Neuronal stem cell (in vitro differentiated cells): ENCODE measurements around the gene TOMM22.

ENCODE experiments used
- DNase-seq: peaks from one replicate; pipeline ENCODE4 v3.0.0-alpha.2; 2013; ENCODE audit warnings: low spot score
- H2AFZ ChIP-seq: one replicate; pipeline ENCODE4 v1.6.1; 2013; ENCODE audit warnings: mild to moderate bottlenecking, low read length, inconsistent platforms
- H2AK5ac ChIP-seq: 2 replicates; pipeline ENCODE4 v1.6.1; 2013; ENCODE audit warnings: low read depth, mild to moderate bottlenecking, inconsistent platforms, low read length, moderate library complexity, mixed read lengths
- H2BK120ac ChIP-seq: 2 replicates; pipeline ENCODE4 v1.6.1; 2013; ENCODE audit warnings: low read depth, mild to moderate bottlenecking, inconsistent platforms, low read length, moderate library complexity, mixed read lengths
- H2BK12ac ChIP-seq: one replicate; pipeline ENCODE4 v1.6.1; 2013; ENCODE audit warnings: low read length, inconsistent platforms
- H2BK15ac ChIP-seq: 2 replicates; pipeline ENCODE4 v1.6.1; 2013; ENCODE audit warnings: mild to moderate bottlenecking, low read length, inconsistent platforms, mixed read lengths
- H2BK5ac ChIP-seq: one replicate; pipeline ENCODE4 v1.6.1; 2013; ENCODE audit warnings: inconsistent platforms, mild to moderate bottlenecking, low read length, moderate library complexity
- H3K14ac ChIP-seq: one replicate; pipeline ENCODE4 v1.6.1; 2013; ENCODE audit warnings: low read length, inconsistent platforms
- H3K18ac ChIP-seq: 2 replicates; pipeline ENCODE4 v1.6.1; 2013; ENCODE audit warnings: low read length, inconsistent platforms
- H3K23ac ChIP-seq: 2 replicates; pipeline ENCODE4 v1.6.1; 2013; ENCODE audit warnings: low read depth, mild to moderate bottlenecking, mixed read lengths, low read length, inconsistent platforms; ENCODE audit not compliant: poor library complexity
- H3K27ac ChIP-seq: replicated peaks from 3 replicates; pipeline ENCODE4 v1.5.1; 2013; ENCODE audit warnings: low read length, inconsistent platforms
- H3K27me3 ChIP-seq, 3 experiments: 2 replicates each; pipeline ENCODE4 v1.6.1; 2013; ENCODE audit warnings: low read length in 3 of 3, mild to moderate bottlenecking in 2 of 3, inconsistent platforms in 1 of 3, low read depth in 1 of 3, mixed read lengths in 1 of 3, moderate library complexity in 1 of 3; ENCODE audit not compliant: control insufficient read depth in 3 of 3, insufficient read depth in 3 of 3
- H3K36me3 ChIP-seq, 2 donors: replicated peaks in 1 of 2; 2 replicates each; pipeline ENCODE4 v1.6.1; 2013; ENCODE audit warnings: low read length in 2 of 2; ENCODE audit not compliant: control insufficient read depth in 2 of 2, insufficient read depth in 2 of 2
- H3K4ac ChIP-seq: 2 replicates; pipeline ENCODE4 v1.6.1; 2013; ENCODE audit warnings: inconsistent platforms, mild to moderate bottlenecking, low read length, moderate library complexity
- H3K4me1 ChIP-seq, 2 donors: 1 replicate in 1 of 2; 2 replicates in 1 of 2; pipeline ENCODE4 v1.6.1; 2013; ENCODE audit warnings: low read length in 2 of 2, low read depth in 1 of 2; ENCODE audit not compliant: control insufficient read depth in 2 of 2, insufficient read depth in 1 of 2
- H3K4me2 ChIP-seq: one replicate; pipeline ENCODE4 v1.6.1; 2013; ENCODE audit warnings: mild to moderate bottlenecking, low read length, inconsistent platforms; ENCODE audit not compliant: insufficient read depth, poor library complexity, severe bottlenecking
- H3K4me3 ChIP-seq, 2 donors: 2 replicates each; pipeline ENCODE4 v1.5.1; 2013; ENCODE audit warnings: low read length in 2 of 2, mild to moderate bottlenecking in 2 of 2, inconsistent platforms in 1 of 2, moderate library complexity in 1 of 2
- H3K79me1 ChIP-seq: one replicate; pipeline ENCODE4 v1.6.1; 2013; ENCODE audit warnings: low read depth, mild to moderate bottlenecking, inconsistent platforms, low read length, moderate library complexity
- H3K9ac ChIP-seq: one replicate; pipeline ENCODE4 v1.6.1; 2013; ENCODE audit warnings: mild to moderate bottlenecking, low read depth, low read length, inconsistent platforms; ENCODE audit not compliant: poor library complexity
- H3K9me3 ChIP-seq, 2 donors: replicated peaks in 1 of 2; 2 replicates each; pipeline versions ENCODE3 to v1.6.1; 2013; ENCODE audit warnings: low read length in 2 of 2, mild to moderate bottlenecking in 2 of 2, inconsistent platforms in 1 of 2, low read depth in 1 of 2, mixed read lengths in 1 of 2, moderate library complexity in 1 of 2; ENCODE audit not compliant: control insufficient read depth in 2 of 2, insufficient read depth in 1 of 2
- H4K8ac ChIP-seq: one replicate; pipeline ENCODE4 v1.6.1; 2013; ENCODE audit warnings: low read depth, mild to moderate bottlenecking, inconsistent platforms, low read length, moderate library complexity
- H4K91ac ChIP-seq: one replicate; pipeline ENCODE4 v1.6.1; 2013; ENCODE audit warnings: low read length, low read depth, mild to moderate bottlenecking, inconsistent platforms; ENCODE audit not compliant: poor library complexity
- WGBS, 2 donors: extraction: QIAGEN DNeasy Blood & Tissue Kit; methylation state at CpG; one replicate each; pipeline ENCODE4 v1.1.7; 2013; ENCODE audit warnings: missing lambda C conversion rate in 2 of 2, mixed read lengths in 1 of 2; ENCODE audit not compliant: insufficient read length in 2 of 2, insufficient replicate concordance in 1 of 2; ENCODE audit errors: extremely low coverage in 2 of 2; 5-methylcytosine and 5-hydroxymethylcytosine counted together

Gene TOMM22

DNA sequence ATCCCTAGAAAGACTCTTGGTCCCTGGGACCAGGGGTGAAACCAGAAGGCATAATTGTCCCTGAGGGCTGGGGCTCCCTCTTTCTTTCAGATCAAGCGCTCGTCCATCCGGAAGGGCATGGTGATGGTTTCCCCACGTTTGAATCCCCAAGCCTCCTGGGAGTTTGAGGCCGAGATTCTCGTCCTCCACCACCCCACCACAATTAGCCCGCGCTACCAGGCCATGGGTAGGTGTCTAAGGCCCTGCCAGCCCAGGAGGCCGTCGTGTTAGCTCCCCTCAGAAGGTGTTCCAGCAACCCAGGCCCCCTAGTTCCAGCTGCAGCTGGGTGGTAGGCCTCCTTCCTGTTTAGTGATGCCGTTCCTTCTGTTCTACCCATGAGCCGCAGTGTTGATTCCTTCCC, 45.4 kb downstream of the TOMM22 start:
- Histone ChIP-seq H3K4me2 (no peak overlapping the region), H3K27ac (no peak overlapping the region), H3K4me1 (no peaks in the 10 kb centered on the region), H3K14ac (no peak overlapping the region), H2BK12ac (no peak overlapping the region), H2BK15ac (no peak overlapping the region), H2AK5ac (no peak overlapping the region), H2BK5ac (peak overlapping the region; percentile 15), H3K9me3 (no peaks in the 10 kb centered on the region), H3K4me3 (no peak overlapping the region), H3K23ac (no peak overlapping the region), H2AFZ (no peak overlapping the region), H3K79me1 (peaks cover 6% of the 10 kb centered on the region), H4K91ac (no peak overlapping the region), H3K9ac (no peak overlapping the region), H3K18ac (no peak overlapping the region), H3K36me3 (peaks cover 82 to 100% of the 10 kb centered on the region in 2 donors), H2BK120ac (no peak overlapping the region), H4K8ac (no peak overlapping the region), H3K4ac (no peak overlapping the region), H3K27me3 (no peaks in the 10 kb centered on the region)
- DNase-seq, result no peak
- no CpG with 5 or more reads among the region's 12 CpGs for WGBS, 2 donors

DNA sequence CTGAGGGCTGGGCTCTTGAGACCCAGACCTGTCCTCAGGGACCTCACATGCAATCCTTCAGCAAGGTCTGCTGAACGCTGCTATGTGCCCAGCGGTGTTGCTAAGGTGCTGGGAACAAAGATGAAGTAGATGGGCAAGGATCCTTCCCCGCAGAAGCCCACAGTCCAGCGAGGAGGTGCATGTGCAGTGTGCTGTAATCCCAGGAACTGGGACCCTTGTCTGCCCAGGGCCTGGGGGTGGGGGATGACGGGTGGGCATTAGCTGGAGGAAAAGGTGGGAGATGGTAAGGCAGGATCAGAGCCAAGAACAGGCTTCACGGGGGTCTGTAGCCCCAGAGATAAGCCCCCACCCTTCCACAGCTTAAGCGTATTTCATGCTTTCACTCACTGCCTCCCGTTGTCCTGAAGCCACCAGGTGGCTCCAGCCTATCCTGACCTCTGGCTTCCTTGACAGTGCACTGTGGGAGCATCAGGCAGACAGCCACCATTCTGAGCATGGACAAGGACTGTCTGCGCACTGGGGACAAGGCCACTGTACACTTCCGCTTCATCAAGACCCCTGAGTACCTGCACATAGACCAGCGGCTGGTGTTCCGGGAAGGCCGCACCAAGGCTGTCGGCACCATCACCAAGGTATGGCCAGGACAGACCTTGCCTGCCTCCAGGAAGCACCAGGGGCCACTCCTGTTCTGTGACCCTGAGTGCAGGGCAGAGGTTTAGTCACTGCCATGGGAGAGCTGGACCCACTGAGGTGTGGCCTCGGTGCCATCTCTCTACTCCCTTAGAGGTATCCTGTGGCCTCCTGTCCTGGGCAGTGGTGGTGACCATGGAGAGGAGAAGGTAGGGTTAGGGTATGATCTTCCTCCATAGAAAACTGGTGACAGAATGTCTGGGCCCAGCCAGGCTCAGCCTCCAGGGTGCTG, 46.0 kb downstream of the TOMM22 start:
- Histone ChIP-seq H3K27ac (no peak overlapping the region), H3K4me2 (no peak overlapping the region), H2BK5ac (no peak overlapping the region), H2AK5ac (no peak overlapping the region), H3K27me3 (no peaks in the 10 kb centered on the region), H4K91ac (no peak overlapping the region), H2BK12ac (no peak overlapping the region), H3K36me3 (peaks cover 82 to 100% of the 10 kb centered on the region in 2 donors), H3K14ac (no peak overlapping the region), H3K18ac (no peak overlapping the region), H3K9me3 (no peaks in the 10 kb centered on the region), H3K4ac (no peak overlapping the region), H3K23ac (no peak overlapping the region), H4K8ac (peak overlapping the region; percentile 33), H3K79me1 (peaks cover 6% of the 10 kb centered on the region), H2BK120ac (no peak overlapping the region), H3K4me1 (no peaks in the 10 kb centered on the region), H3K9ac (peak overlapping the region; percentile 14), H2BK15ac (no peak overlapping the region), H3K4me3 (no peak overlapping the region), H2AFZ (no peak overlapping the region)
- no CpG with 5 or more reads among the region's 15 CpGs for WGBS, 2 donors
- no peak for DNase-seq

DNA sequence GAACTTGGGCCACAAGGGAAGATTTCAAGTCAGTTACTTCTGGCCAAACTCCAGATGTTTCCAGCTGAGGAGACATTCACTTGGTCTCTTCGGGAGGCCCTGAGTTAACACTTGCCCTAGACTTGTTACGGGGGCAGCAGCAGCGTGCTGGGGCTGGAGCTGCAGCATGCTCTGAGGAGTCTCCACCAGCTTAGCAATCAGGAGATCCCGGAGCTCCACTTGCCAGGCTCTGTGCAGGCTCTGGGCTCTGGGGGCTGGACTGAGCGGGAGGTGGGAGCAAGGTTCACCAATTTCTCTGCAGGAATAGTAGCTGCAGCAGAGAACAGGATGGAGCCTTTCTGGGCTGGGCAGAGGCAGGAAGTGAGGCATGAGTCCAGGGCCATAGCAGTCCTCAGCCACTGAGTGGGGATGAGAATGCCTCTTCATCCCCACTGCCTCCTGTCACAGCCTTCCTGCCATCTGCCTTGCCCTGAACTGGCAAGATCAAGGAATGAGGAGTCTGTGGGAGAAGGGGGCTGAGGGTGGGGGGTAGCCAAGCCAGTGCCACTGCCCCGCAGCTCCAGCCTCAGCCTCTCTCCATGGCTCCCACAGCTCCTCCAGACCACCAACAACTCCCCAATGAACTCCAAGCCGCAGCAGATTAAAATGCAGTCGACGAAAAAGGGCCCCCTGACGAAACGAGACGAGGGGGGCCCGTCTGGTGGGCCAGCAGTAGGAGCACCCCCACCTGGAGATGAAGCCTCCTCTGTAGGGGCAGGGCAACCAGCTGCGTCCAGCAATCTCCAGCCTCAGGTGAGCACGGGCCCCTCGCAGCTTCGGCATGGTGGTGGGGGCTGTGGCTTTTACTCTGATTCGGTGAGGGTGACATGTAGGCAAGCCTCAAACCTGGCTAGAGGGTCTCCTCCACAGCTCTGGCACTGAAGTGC, 47.4 kb downstream of the TOMM22 start:
- no CpG with 5 or more reads among the region's 18 CpGs for WGBS, 2 donors
- Histone ChIP-seq H3K9ac (no peak overlapping the region), H3K9me3 (no peaks in the 10 kb centered on the region), H3K4me2 (no peak overlapping the region), H2AFZ (no peak overlapping the region), H4K8ac (no peak overlapping the region), H3K79me1 (peaks cover 6% of the 10 kb centered on the region), H2BK120ac (no peak overlapping the region), H2BK12ac (no peak overlapping the region), H3K27me3 (no peaks in the 10 kb centered on the region), H3K14ac (no peak overlapping the region), H3K4ac (no peak overlapping the region), H2BK5ac (no peak overlapping the region), H3K36me3 (peaks cover 77 to 100% of the 10 kb centered on the region in 2 donors), H3K4me3 (no peak overlapping the region), H3K23ac (no peak overlapping the region), H2BK15ac (no peak overlapping the region), H3K18ac (no peak overlapping the region), H4K91ac (no peak overlapping the region), H3K27ac (no peak overlapping the region), H3K4me1 (no peaks in the 10 kb centered on the region), H2AK5ac (no peak overlapping the region)
- DNase-seq, result no peak

DNA sequence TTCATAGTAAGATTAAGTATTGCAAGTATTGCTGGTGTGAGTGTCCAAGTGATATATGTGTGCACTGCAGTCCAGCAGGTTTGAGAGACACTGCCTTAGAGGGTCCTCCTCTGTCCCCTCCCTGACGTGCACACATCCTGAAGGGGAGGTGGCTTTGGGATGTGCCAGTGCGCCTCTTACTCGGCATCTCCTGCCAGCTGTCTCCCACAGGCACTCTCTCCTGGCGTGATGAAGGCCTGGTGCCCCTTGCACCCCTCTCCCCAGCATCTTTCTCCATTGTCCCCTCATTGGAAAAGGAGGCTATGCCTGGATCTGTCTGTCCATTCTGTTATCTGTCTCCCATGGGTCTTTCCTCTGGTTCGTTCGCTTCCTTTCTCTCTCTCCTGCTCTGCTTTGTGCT, 48.2 kb downstream of the TOMM22 start:
- Histone ChIP-seq H3K23ac (no peak overlapping the region), H2AFZ (no peak overlapping the region), H2AK5ac (no peak overlapping the region), H4K91ac (no peak overlapping the region), H3K9ac (no peak overlapping the region), H2BK15ac (no peak overlapping the region), H3K79me1 (peaks cover 6% of the 10 kb centered on the region), H4K8ac (no peak overlapping the region), H3K27me3 (no peaks in the 10 kb centered on the region), H3K9me3 (no peaks in the 10 kb centered on the region), H3K4me1 (no peaks in the 10 kb centered on the region), H3K4me2 (no peak overlapping the region), H3K18ac (no peak overlapping the region), H3K14ac (no peak overlapping the region), H3K4ac (no peak overlapping the region), H2BK5ac (no peak overlapping the region), H2BK12ac (no peak overlapping the region), H2BK120ac (no peak overlapping the region), H3K4me3 (no peak overlapping the region), H3K27ac (no peak overlapping the region), H3K36me3 (peaks cover 75 to 100% of the 10 kb centered on the region in 2 donors)
- no CpG with 5 or more reads among the region's 6 CpGs for WGBS, 2 donors
- no peak for DNase-seq
